Measurements from ENCODE around the gene UBE2E1.

UBE2E1 gene

DNA sequence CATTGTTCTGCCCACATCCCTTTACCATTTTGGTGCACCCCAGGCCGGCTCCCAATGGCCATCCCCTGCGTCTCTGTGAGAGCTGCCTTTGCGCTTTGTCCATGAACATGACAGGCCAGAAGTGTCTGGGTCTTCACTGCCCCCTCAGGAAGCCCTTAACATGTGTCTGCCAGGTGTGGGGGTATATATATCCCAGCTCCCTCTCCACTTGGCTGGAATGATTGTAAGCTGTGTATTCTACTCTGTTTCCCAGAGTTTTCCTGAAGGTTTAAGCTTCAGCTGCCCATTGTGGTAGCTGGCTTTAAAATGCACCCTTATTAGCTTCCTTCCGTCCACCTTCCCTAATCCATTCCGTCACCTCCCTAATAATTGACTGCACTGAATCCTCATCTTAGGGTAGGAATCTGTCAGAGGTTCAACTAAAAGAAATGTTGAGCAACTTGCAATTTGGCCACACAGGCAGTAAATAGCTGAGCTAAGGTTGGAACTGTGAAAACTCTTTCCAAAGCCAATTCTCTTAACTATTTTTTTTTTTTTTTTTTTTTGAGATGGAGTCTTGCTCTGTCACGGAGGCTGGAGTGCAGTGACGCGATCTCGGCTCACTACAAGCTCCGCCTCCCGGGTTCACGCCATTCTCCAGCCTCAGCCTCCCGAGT is 30.4 kb upstream of the UBE2E1 start:
- no peak overlapping the region for H3K27ac ChIP-seq (ENCODE audit: low read depth, low read length)

DNA sequence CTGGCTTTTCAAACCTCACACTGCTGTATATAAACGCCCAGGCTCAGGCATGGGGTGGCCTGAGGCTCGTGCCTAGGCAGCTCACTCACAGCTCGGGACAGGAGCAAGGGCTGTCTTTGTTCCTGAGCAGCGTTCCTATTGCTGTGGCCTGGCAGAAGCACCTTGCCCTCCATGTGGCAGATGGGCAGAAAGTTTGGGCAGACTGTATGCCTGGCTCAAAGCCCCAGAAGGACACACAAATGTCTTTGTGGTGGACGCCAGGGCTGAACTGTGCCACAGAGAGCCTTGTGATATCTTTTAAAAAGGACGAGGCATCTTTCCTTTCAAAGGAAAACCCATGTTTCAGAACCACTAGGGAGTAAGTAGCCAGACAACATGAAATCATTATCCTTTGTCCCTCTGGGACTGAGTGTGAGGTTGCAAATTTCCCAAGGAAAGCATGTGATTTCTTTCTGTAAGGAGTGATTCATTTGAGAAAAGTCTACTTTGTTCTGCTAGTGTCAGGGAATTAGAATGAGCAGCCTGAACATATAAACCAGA is 29.3 kb upstream of the UBE2E1 start:
- no peaks in the 10 kb centered on the region for H3K9me3 ChIP-seq (ENCODE audit: control insufficient read depth, insufficient read depth, low read depth, low read length)
- H3K36me3 ChIP-seq (ENCODE audit: control insufficient read depth, insufficient read depth, low read length) = no peaks in the 10 kb centered on the region
- H3K4me1 ChIP-seq (ENCODE audit: control insufficient read depth, insufficient read depth, low read length) = 0 out of 2 replicates have a peak, but pooled peaks cover 6% of the 10 kb centered on the region

More for the DNA sequence above, 30.4 kb upstream of the UBE2E1 start:
- Histone ChIP-seq H3K9me3 (ENCODE audit: control insufficient read depth, insufficient read depth, low read depth, low read length) (no peaks in the 10 kb centered on the region), H3K4me3 (ENCODE audit: low read depth, low read length) (no peak overlapping the region), H3K36me3 (ENCODE audit: control insufficient read depth, insufficient read depth, low read length) (no peaks in the 10 kb centered on the region), H3K9ac (ENCODE audit: low read length) (no peak overlapping the region), H3K4me1 (ENCODE audit: control insufficient read depth, insufficient read depth, low read length) (0 out of 2 replicates have a peak, but pooled peaks cover 6% of the 10 kb centered on the region), H3K27me3 (ENCODE audit: control insufficient read depth, insufficient read depth, low read length) (no peaks in the 10 kb centered on the region)

DNA sequence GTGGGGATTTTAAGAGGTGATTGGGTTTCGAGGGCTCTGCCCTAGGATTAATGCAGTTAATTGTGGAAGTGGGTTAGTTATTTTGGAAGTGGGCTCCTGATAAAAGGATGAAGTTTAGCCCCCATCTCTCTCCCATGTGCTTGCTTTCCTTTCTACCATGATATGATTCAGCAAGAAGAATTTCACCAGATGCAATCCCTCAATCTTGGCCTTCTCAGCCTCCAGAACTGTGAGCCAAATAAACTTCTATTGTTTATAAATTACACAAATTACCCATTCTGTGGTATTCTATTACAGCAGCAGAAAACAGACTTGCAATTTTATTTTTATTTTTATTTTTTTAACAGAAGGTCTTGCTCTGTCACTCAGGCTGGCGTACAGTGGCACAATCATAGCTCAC is 27.3 kb upstream of the UBE2E1 start:
- Histone ChIP-seq H3K9me3 (ENCODE audit: control insufficient read depth, insufficient read depth, low read depth, low read length) (no peaks in the 10 kb centered on the region), H3K9ac (ENCODE audit: low read length) (no peak overlapping the region), H3K36me3 (ENCODE audit: control insufficient read depth, insufficient read depth, low read length) (no peaks in the 10 kb centered on the region), H3K4me3 (ENCODE audit: low read depth, low read length) (no peak overlapping the region), H3K27ac (ENCODE audit: low read depth, low read length) (no peak overlapping the region), H3K27me3 (ENCODE audit: control insufficient read depth, insufficient read depth, low read length) (no peaks in the 10 kb centered on the region), H3K4me1 (ENCODE audit: control insufficient read depth, insufficient read depth, low read length) (0 out of 2 replicates have a peak, but pooled peaks cover 6% of the 10 kb centered on the region)

More for the DNA sequence above, 29.3 kb upstream of the UBE2E1 start:
- H3K27me3 ChIP-seq (ENCODE audit: control insufficient read depth, insufficient read depth, low read length) = no peaks in the 10 kb centered on the region
- no peak overlapping the region for H3K27ac ChIP-seq (ENCODE audit: low read depth, low read length)
- no peak overlapping the region for H3K4me3 ChIP-seq (ENCODE audit: low read depth, low read length)
- H3K9ac ChIP-seq (ENCODE audit: low read length) = no peak overlapping the region

DNA sequence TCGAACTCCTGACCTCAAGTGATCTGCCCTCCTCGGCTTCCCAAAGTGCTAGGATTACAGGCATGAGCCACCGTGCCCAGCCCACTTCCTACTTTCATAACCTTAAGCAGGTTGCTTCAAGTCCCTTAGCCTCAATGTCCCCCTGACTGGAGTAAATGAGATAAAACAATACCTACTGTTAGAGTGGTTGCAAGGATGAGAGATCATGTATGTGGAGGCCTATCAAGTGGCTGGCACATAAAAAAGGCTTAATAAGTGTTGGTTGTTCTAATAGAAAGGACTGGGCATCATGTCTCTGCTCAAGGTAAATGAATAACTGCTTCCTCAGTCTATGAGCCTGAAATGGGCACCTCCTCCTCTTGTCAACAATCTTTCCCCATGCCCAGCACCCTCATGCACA is 25.9 kb upstream of the UBE2E1 start:
- Histone ChIP-seq H3K4me1 (ENCODE audit: control insufficient read depth, insufficient read depth, low read length) (0 out of 2 replicates have a peak, but pooled peaks cover 6% of the 10 kb centered on the region), H3K36me3 (ENCODE audit: control insufficient read depth, insufficient read depth, low read length) (no peaks in the 10 kb centered on the region), H3K27ac (ENCODE audit: low read depth, low read length) (no peak overlapping the region), H3K9me3 (ENCODE audit: control insufficient read depth, insufficient read depth, low read depth, low read length) (no peaks in the 10 kb centered on the region), H3K4me3 (ENCODE audit: low read depth, low read length) (no peak overlapping the region), H3K27me3 (ENCODE audit: control insufficient read depth, insufficient read depth, low read length) (no peaks in the 10 kb centered on the region), H3K9ac (ENCODE audit: low read length) (no peak overlapping the region)

DNA sequence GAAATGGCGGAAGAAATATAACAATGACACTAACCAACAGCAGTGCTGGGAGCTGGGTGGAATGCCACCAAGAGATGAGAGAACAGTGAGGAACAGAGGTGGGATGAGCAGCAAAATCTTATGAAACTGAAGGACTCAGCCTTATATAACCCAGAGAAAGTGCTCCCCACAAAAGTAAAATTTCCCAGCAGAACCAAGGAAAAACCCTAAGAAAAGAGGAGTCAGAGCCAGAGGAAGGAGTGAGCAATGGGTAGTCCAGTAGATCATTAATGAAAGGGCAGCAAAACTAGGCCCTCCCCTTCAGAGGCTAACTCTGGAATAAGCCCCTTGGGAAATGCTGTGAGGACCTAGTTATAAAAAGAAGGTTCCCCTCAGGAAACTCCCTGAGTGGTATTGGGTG is 24.7 kb upstream of the UBE2E1 start:
- no peaks in the 10 kb centered on the region for H3K9me3 ChIP-seq (ENCODE audit: control insufficient read depth, insufficient read depth, low read depth, low read length)
- no peak overlapping the region for H3K4me3 ChIP-seq (ENCODE audit: low read depth, low read length)
- H3K27ac ChIP-seq (ENCODE audit: low read depth, low read length) = no peak overlapping the region
- H3K9ac ChIP-seq (ENCODE audit: low read length) = no peak overlapping the region
- H3K4me1 ChIP-seq (ENCODE audit: control insufficient read depth, insufficient read depth, low read length) = 0 out of 2 replicates have a peak, but pooled peaks cover 6% of the 10 kb centered on the region
- H3K27me3 ChIP-seq (ENCODE audit: control insufficient read depth, insufficient read depth, low read length) = no peaks in the 10 kb centered on the region
- H3K36me3 ChIP-seq (ENCODE audit: control insufficient read depth, insufficient read depth, low read length) = no peaks in the 10 kb centered on the region

DNA sequence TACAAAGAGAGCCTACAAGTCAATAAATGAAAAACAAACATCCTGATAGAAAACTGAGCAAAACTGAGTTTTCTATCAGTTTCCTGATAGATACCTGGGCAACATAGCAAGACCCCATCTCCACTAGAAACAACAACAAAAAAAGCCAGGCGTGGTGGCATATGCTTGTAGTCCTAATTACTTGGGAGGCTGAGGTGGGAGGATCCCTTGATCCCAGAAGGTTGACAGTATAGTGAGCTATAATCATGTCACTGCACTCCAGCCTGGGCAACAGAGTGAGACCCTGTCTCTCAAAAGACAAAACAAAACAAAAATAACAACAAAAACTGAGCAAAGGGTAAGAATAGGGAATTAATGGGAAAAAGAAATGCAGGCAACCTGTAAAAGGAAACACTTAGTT is 23.9 kb upstream of the UBE2E1 start:
- no peaks in the 10 kb centered on the region for H3K4me1 ChIP-seq (ENCODE audit: control insufficient read depth, insufficient read depth, low read length)
- no peaks in the 10 kb centered on the region for H3K9me3 ChIP-seq (ENCODE audit: control insufficient read depth, insufficient read depth, low read depth, low read length)
- no peak overlapping the region for H3K27ac ChIP-seq (ENCODE audit: low read depth, low read length)
- no peak overlapping the region for H3K9ac ChIP-seq (ENCODE audit: low read length)
- no peaks in the 10 kb centered on the region for H3K27me3 ChIP-seq (ENCODE audit: control insufficient read depth, insufficient read depth, low read length)
- H3K36me3 ChIP-seq (ENCODE audit: control insufficient read depth, insufficient read depth, low read length) = no peaks in the 10 kb centered on the region
- no peak overlapping the region for H3K4me3 ChIP-seq (ENCODE audit: low read depth, low read length)

DNA sequence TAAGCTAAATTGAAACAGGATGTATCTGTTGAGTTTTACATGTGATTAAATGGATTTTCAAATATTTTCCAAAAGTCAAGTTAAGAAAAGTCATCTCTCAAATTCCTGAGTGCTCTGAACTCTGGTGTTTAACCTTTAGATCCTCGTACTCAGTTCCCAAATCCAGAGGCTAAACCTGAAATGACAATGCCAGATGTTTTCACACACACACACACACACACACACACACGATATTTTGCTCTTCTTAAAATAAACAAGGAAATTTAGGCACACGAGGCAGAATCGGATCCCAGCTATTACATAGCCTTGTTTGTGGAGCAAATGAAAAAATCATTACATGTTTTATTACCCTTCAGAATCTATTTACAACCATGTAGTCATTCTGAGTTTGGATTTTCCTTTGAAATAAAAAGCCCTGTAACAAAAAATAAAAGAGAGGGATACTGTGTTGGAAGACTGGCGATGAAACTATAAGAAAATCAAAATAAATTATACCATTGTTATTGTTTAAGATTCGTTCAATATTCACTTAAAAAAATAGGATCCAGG is 20.6 kb upstream of the UBE2E1 start:
- no peaks in the 10 kb centered on the region for H3K4me1 ChIP-seq (ENCODE audit: control insufficient read depth, insufficient read depth, low read length)
- H3K27ac ChIP-seq (ENCODE audit: low read depth, low read length) = no peak overlapping the region
- H3K27me3 ChIP-seq (ENCODE audit: control insufficient read depth, insufficient read depth, low read length) = no peaks in the 10 kb centered on the region

DNA sequence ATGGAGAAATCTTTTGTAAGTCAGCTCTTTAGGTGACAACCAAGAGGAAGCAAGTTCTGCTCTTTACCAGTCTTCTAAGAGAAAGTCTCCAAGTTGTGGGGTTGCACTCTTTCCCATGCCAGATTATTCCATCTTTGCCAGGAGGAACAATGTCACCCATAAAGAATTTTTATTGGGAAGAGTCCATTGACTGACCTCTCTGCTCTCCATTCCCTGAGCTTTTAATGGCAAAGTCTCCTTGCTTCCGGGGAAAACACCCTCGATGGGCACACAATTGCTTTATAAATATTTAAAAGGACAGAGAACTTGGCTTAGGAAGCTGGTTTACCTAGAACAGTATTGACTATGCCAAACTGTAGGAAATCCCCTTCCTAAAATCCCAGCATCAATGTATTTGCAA is 19.9 kb upstream of the UBE2E1 start:
- Histone ChIP-seq H3K4me1 (ENCODE audit: control insufficient read depth, insufficient read depth, low read length) (no peaks in the 10 kb centered on the region), H3K9ac (ENCODE audit: low read length) (no peak overlapping the region), H3K36me3 (ENCODE audit: control insufficient read depth, insufficient read depth, low read length) (no peaks in the 10 kb centered on the region), H3K27ac (ENCODE audit: low read depth, low read length) (no peak overlapping the region), H3K27me3 (ENCODE audit: control insufficient read depth, insufficient read depth, low read length) (no peaks in the 10 kb centered on the region), H3K4me3 (ENCODE audit: low read depth, low read length) (no peak overlapping the region), H3K9me3 (ENCODE audit: control insufficient read depth, insufficient read depth, low read depth, low read length) (no peaks in the 10 kb centered on the region)

More for the DNA sequence above, 20.6 kb upstream of the UBE2E1 start:
- H3K4me3 ChIP-seq (ENCODE audit: low read depth, low read length) = no peak overlapping the region
- H3K9ac ChIP-seq (ENCODE audit: low read length) = no peak overlapping the region
- H3K36me3 ChIP-seq (ENCODE audit: control insufficient read depth, insufficient read depth, low read length) = no peaks in the 10 kb centered on the region
- H3K9me3 ChIP-seq (ENCODE audit: control insufficient read depth, insufficient read depth, low read depth, low read length) = no peaks in the 10 kb centered on the region

DNA sequence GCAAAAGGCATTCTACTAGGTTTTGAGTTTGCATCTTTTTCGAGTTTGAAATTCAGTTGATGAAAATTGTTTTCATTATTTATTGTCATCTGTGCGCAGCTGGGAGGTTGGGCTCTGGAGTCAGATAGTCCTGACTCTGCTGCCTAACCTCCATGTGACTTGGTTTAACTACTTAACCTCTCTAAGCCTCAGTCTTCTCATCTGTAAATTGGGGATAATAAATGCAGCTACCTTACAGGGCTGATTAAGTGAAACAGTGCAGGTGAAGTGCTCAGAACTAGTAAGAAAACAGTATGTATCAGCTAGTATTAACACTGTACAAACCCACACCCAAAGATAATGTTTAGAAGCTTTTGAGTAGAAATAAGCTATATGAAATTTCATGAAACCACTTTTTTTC is 14.1 kb upstream of the UBE2E1 start:
- no peaks in the 10 kb centered on the region for H3K4me1 ChIP-seq (ENCODE audit: control insufficient read depth, insufficient read depth, low read length)
- no peaks in the 10 kb centered on the region for H3K36me3 ChIP-seq (ENCODE audit: control insufficient read depth, insufficient read depth, low read length)
- no peaks in the 10 kb centered on the region for H3K27me3 ChIP-seq (ENCODE audit: control insufficient read depth, insufficient read depth, low read length)
- no peak overlapping the region for H3K4me3 ChIP-seq (ENCODE audit: low read depth, low read length)
- H3K27ac ChIP-seq (ENCODE audit: low read depth, low read length) = no peak overlapping the region
- no peaks in the 10 kb centered on the region for H3K9me3 ChIP-seq (ENCODE audit: control insufficient read depth, insufficient read depth, low read depth, low read length)
- H3K9ac ChIP-seq (ENCODE audit: low read length) = no peak overlapping the region

DNA sequence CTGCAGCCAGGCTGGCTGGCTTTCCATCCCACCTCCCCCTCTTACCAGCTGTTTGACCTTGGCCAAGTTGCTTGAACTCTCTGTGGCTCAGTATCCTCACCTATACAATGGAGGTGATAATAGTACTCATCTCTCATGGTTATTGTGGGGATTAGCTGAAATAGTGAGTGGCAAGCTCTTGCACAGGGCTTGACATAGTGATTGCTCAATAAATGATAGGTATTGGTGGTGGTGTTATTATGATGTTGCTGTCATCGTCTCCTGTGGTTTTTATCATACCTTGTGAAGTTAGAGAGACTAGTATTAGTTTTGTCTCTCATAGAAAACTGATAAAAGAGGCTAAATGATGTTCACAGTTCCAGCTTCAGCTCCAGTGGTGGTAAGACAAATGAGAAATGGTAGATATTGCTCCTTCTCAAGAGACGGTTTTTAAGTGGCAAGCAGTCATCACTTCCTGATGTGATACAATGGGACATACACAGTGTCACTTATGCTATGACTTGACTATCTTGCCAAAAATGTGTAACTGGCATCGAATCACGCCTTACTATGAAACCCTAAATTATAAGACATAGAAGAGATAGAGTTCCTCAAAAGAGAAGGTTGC is 12.1 kb upstream of the UBE2E1 start:
- no peak overlapping the region for H3K27ac ChIP-seq (ENCODE audit: low read depth, low read length)
- H3K4me3 ChIP-seq (ENCODE audit: low read depth, low read length) = no peak overlapping the region
- no peak overlapping the region for H3K9ac ChIP-seq (ENCODE audit: low read length)
- H3K4me1 ChIP-seq (ENCODE audit: control insufficient read depth, insufficient read depth, low read length) = no peaks in the 10 kb centered on the region
- no peaks in the 10 kb centered on the region for H3K9me3 ChIP-seq (ENCODE audit: control insufficient read depth, insufficient read depth, low read depth, low read length)
- H3K27me3 ChIP-seq (ENCODE audit: control insufficient read depth, insufficient read depth, low read length) = no peaks in the 10 kb centered on the region
- H3K36me3 ChIP-seq (ENCODE audit: control insufficient read depth, insufficient read depth, low read length) = no peaks in the 10 kb centered on the region

DNA sequence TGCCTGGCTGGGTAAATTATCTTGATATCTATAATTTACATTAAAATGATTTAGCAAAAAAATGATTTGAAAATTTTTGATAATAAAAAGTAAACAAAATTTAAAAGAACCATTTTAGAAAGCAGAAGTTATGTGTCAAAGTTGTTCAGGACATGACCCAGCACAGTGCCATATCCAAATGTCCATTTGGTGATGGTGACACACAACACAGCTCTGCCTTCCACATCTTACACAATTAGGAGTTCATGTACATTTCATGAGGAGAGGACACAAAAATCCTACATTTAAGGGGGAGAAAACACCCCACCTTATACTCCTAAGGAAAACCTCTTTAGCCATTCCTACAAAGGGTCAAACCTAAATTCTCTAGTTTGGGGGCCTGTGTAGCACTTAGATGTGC is 10.7 kb upstream of the UBE2E1 start:
- Histone ChIP-seq H3K9me3 (ENCODE audit: control insufficient read depth, insufficient read depth, low read depth, low read length) (no peaks in the 10 kb centered on the region), H3K4me1 (ENCODE audit: control insufficient read depth, insufficient read depth, low read length) (no peaks in the 10 kb centered on the region), H3K4me3 (ENCODE audit: low read depth, low read length) (no peak overlapping the region), H3K36me3 (ENCODE audit: control insufficient read depth, insufficient read depth, low read length) (no peaks in the 10 kb centered on the region), H3K27ac (ENCODE audit: low read depth, low read length) (no peak overlapping the region), H3K9ac (ENCODE audit: low read length) (no peak overlapping the region), H3K27me3 (ENCODE audit: control insufficient read depth, insufficient read depth, low read length) (no peaks in the 10 kb centered on the region)
